GM23248 (cell line): ENCODE measurements around the gene CACNG1. TPM values are rescaled to one million over a fixed set of nuclear protein-coding genes. Genes with fewer than 3 reads are reported as not detected.

Experiments
- DNase-seq: peaks from one replicate; pipeline ENCODE4 v3.0.0-alpha.2; 2015
- H2AFZ ChIP-seq: fragments of 200-600 bp; sonication (generic); 2 replicates; pipeline ENCODE4 v1.6.1; 2016; ENCODE audit warnings: antibody characterized with exemption
- H3F3A ChIP-seq: fragments of 200-600 bp; sonication (generic); 2 replicates; pipeline ENCODE4 v1.6.1; 2016; ENCODE audit warnings: mild to moderate bottlenecking, antibody characterized with exemption, mixed run types; ENCODE audit not compliant: insufficient read depth
- H3K27ac ChIP-seq: fragments of 200-600 bp; sonication (generic); 2 replicates; pipeline ENCODE4 v1.5.1; 2016; ENCODE audit warnings: mild to moderate bottlenecking
- H3K27me3 ChIP-seq: fragments of 200-600 bp; sonication (generic); replicated peaks from 2 replicates; pipeline ENCODE4 v1.6.1; 2016; ENCODE audit warnings: mild to moderate bottlenecking; ENCODE audit not compliant: insufficient read depth
- H3K36me3 ChIP-seq: fragments of 200-600 bp; sonication (generic); 2 replicates; pipeline ENCODE4 v1.6.1; 2016; ENCODE audit warnings: low read depth, mild to moderate bottlenecking
- H3K4me1 ChIP-seq: fragments of 200-600 bp; sonication (generic); 2 replicates; pipeline ENCODE4 v1.6.1; 2016; ENCODE audit warnings: mild to moderate bottlenecking; ENCODE audit not compliant: insufficient read depth
- H3K4me2 ChIP-seq: fragments of 200-600 bp; sonication (generic); one replicate; pipeline ENCODE4 v1.6.1; 2016; ENCODE audit warnings: mild to moderate bottlenecking; ENCODE audit not compliant: unreplicated experiment
- H3K4me3 ChIP-seq: fragments of 200-600 bp; sonication (generic); 2 replicates; pipeline ENCODE4 v1.5.1; 2016; ENCODE audit warnings: mild to moderate bottlenecking
- H3K79me2 ChIP-seq: fragments of 200-600 bp; sonication (generic); 2 replicates; pipeline ENCODE4 v1.6.1; 2016; ENCODE audit warnings: mild to moderate bottlenecking; ENCODE audit not compliant: insufficient read depth
- H3K9ac ChIP-seq: fragments of 200-600 bp; sonication (generic); 2 replicates; pipeline ENCODE4 v1.6.1; 2016; ENCODE audit warnings: mild to moderate bottlenecking
- H3K9me2 ChIP-seq: fragments of 200-600 bp; sonication (generic); 2 replicates; pipeline ENCODE4 v1.6.1; 2016; ENCODE audit warnings: mixed run types, mild to moderate bottlenecking, moderate library complexity; ENCODE audit not compliant: insufficient read depth
- H3K9me3 ChIP-seq: fragments of 200-600 bp; sonication (generic); one replicate; pipeline ENCODE4 v1.6.1; 2017; ENCODE audit warnings: low read depth
- H4K20me1 ChIP-seq: fragments of 200-600 bp; sonication (generic); 2 replicates; pipeline ENCODE4 v1.6.0; 2016; ENCODE audit not compliant: insufficient read depth
- EZH2 ChIP-seq: fragments of 200-600 bp; sonication (generic); IDR thresholded peaks from 2 replicates; pipeline ENCODE4 v1.6.1; 2018; ENCODE audit warnings: antibody characterized with exemption, mild to moderate bottlenecking; ENCODE audit not compliant: insufficient read depth, poor library complexity, severe bottlenecking
- EZH2phosphoT487 ChIP-seq: fragments of 200-600 bp; sonication (generic); IDR thresholded peaks from 2 replicates; pipeline ENCODE4 v1.6.1; 2018; ENCODE audit warnings: antibody characterized with exemption, moderate library complexity, mild to moderate bottlenecking, low read depth; ENCODE audit not compliant: insufficient read depth
- WGBS, 2 experiments: methylation state at CpG; one replicate each; pipeline ENCODE4 v1.1.6; 2015 to 2017; ENCODE audit warnings: low lambda C conversion rate in 2 of 2, low coverage in 1 of 2; ENCODE audit errors: missing lambda C conversion rate in 2 of 2; 5-methylcytosine and 5-hydroxymethylcytosine counted together
- in situ Hi-C: fragments of 300-500 bp; cut with MboI; formaldehyde crosslinking; loops from 2 replicates; pipeline ENCODE4 v1.15.0; 2020
- polyA plus RNA-seq: library from polyadenylated mRNA; unstranded; fragments of >200 nt; fragmentation: Nextera tagmentation; extraction: Ambion mirVana; gene quantifications from 2 replicates; pipeline ENCODE4 v1.2.1, GENCODE V29; 2016
- total RNA-seq: library from RNA; depleted of rRNA; stranded (reverse); fragments of >200 nt; shearing (Covaris generic); gene quantifications from 2 replicates; pipeline ENCODE4 v1.2.3, GENCODE V29; 2014

CACNG1 gene
- total and polyA plus RNA-seq, 2 experiments from 2014 or later, result not detected

DNA sequence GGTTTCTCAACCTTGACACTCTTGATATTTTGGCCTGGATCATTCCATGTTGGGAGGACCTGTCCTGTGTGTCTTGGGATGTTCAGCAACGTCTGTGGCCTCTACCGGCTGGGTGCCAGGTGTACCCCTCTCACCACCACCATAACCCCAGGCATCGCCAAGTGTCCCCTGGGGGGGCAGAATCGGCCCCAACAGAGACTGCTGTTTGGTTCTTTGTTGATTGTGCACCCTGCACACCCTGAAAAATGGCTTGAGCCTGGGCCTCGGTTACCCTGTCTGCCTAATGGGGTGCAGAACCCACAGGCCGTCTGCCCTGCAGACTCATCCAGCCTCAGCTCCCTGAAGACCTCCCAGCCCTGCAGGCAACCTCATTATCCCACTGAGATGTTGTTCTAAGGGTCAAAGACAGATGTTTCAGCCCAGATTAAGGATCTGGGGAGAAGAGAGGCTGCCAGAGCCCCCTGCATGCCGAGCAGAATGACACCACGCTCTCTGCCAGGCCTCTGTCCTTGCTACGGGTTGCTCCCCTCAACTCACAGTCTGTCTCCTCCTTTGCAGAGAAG is 9.2 kb downstream of the CACNG1 start:
- Histone ChIP-seq H3K9me2 (no peaks in the 10 kb centered on the region), H3K79me2 (no peaks in the 10 kb centered on the region), H3K4me2 (no peak overlapping the region), H3F3A (no peaks in the 10 kb centered on the region), H2AFZ (no peak overlapping the region), H3K9me3 (peaks cover 2% of the 10 kb centered on the region), H3K36me3 (no peaks in the 10 kb centered on the region), H3K4me1 (no peaks in the 10 kb centered on the region), H4K20me1 (no peaks in the 10 kb centered on the region), H3K27me3 (peaks cover 3% of the 10 kb centered on the region; the same call in 1 of the 2 replicates), H3K27ac (no peak overlapping the region), H3K9ac (no peak overlapping the region), H3K4me3 (no peak overlapping the region)
- DNase-seq, result no peak
- in situ Hi-C loops, result no loop called here
- 55 to 65% methylated on average over 8 to 9 of the region's 9 CpGs for WGBS, 2 experiments
- no peak for TF ChIP-seq EZH2
- no peak for TF ChIP-seq EZH2phosphoT487

DNA sequence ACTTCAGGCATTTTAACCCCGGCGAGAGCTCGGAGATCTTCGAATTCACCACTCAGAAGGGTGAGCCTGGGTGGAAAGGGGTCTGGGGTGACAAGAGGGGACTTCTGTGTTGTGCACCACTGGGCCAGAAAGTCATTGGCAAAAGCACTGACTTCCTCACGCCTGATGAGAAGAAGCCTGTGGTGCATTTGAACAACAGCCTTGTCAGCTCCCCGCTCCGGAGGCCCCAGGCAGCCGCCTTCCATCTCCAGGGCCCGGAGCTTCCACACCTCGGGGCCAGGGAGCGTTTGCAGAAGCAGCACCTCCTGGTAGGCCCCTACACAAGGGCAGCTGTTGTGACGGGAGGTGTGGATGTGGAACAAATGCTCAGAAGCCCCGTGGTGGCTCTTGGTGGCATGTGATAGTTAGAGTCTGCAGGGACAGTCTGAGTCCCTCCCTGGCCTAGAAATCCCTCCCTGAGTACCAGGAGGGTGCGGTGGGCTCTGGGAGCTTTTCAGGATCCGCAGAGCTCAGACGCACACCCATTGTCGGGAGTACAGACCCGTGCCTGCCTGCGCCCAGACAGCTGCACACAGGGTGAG is 9.7 kb downstream of the CACNG1 start:
- no peaks in the 10 kb centered on the region for H3K9me3 ChIP-seq
- H3K27ac ChIP-seq, result no peak overlapping the region
- no peak overlapping the region for H2AFZ ChIP-seq
- TF ChIP-seq EZH2 (no peak), EZH2phosphoT487 (no peak)
- no peak for DNase-seq
- no peak overlapping the region for H3K9ac ChIP-seq
- no peaks in the 10 kb centered on the region for H3K9me2 ChIP-seq
- H3K79me2 ChIP-seq, result no peaks in the 10 kb centered on the region
- no peak overlapping the region for H3K4me2 ChIP-seq
- H3K4me1 ChIP-seq, result no peaks in the 10 kb centered on the region
- H3K27me3 ChIP-seq, result peaks cover 3% of the 10 kb centered on the region; the same call in 1 of the 2 replicates
- no peaks in the 10 kb centered on the region for H3F3A ChIP-seq
- no peaks in the 10 kb centered on the region for H4K20me1 ChIP-seq
- H3K36me3 ChIP-seq, result no peaks in the 10 kb centered on the region
- WGBS, 2 experiments, result 61 to 62% methylated on average over 19 of the region's 19 CpGs
- in situ Hi-C loops, result no loop called here
- no peak overlapping the region for H3K4me3 ChIP-seq

DNA sequence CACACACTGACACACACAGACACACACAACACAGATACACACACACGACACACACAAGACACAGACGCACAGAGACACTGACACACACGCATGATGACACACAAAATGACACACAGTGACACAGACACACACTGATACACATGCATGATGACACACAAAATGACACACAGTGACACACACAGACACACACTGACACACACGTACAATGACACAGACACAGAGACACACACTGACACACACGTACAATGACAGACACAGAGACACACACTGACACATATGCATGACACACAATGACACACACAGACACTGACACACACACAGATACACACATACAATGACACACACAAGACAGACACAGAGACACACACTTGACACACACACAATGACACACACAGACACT is 10.3 kb downstream of the CACNG1 start:
- peaks cover 3% of the 10 kb centered on the region; the same call in 1 of the 2 replicates for H3K27me3 ChIP-seq
- no peaks in the 10 kb centered on the region for H3K9me3 ChIP-seq
- H3K9me2 ChIP-seq, result no peaks in the 10 kb centered on the region
- H3K27ac ChIP-seq, result no peak overlapping the region
- no peak overlapping the region for H3K9ac ChIP-seq
- H3K79me2 ChIP-seq, result no peaks in the 10 kb centered on the region
- no peaks in the 10 kb centered on the region for H3F3A ChIP-seq
- no peak for TF ChIP-seq EZH2
- no peak for TF ChIP-seq EZH2phosphoT487
- no peak overlapping the region for H2AFZ ChIP-seq
- WGBS, 2 experiments, result 77 to 80% methylated on average over 5 of the region's 5 CpGs
- no peaks in the 10 kb centered on the region for H4K20me1 ChIP-seq
- no peak overlapping the region for H3K4me2 ChIP-seq
- H3K36me3 ChIP-seq, result no peaks in the 10 kb centered on the region
- no peak for DNase-seq
- in situ Hi-C loops, result no loop called here
- no peaks in the 10 kb centered on the region for H3K4me1 ChIP-seq
- H3K4me3 ChIP-seq, result no peak overlapping the region

DNA sequence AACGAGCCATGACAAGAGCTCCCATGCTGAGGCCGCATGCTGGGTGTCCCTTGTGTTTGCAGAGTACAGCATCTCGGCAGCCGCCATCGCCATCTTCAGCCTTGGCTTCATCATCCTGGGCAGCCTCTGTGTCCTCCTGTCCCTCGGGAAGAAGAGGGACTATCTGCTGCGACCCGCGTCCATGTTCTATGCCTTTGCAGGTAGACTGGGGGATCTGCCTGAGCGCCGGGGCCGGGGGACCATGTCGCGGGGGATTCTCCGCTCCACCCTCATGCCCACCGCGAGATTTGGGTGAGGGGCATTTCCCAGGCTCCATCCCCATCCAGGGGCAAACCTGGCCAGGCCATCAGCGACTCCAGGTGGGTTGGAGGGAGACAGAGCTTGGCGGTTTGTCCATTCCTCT is 10.7 kb downstream of the CACNG1 start:
- Histone ChIP-seq H3K9me3 (no peaks in the 10 kb centered on the region), H3K4me1 (no peaks in the 10 kb centered on the region), H3K79me2 (no peaks in the 10 kb centered on the region), H3K36me3 (no peaks in the 10 kb centered on the region), H3K4me2 (no peak overlapping the region), H3K4me3 (no peak overlapping the region), H3K9me2 (no peaks in the 10 kb centered on the region), H2AFZ (no peak overlapping the region), H3K27me3 (peaks cover 3% of the 10 kb centered on the region; the same call in 1 of the 2 replicates), H3K27ac (no peak overlapping the region), H3F3A (no peaks in the 10 kb centered on the region), H3K9ac (no peak overlapping the region), H4K20me1 (no peaks in the 10 kb centered on the region)
- DNase-seq, result no peak
- TF ChIP-seq EZH2phosphoT487, result no peak
- TF ChIP-seq EZH2, result no peak
- in situ Hi-C loops, result no loop called here
- WGBS, 2 experiments, result 88 to 91% methylated on average over 19 of the region's 19 CpGs
